PC-3 (cell line): Measurements from ENCODE around the gene COL13A1.

Experiments used
- CTCF ChIP-seq: fragments of 300-600 bp; sonication (generic); conservative IDR thresholded peaks from 2 replicates; pipeline ENCODE4 v1.5.1; 2017; ENCODE audit warnings: antibody characterized with exemption, low read depth, mild to moderate bottlenecking, low read length
- EZH2phosphoT487 ChIP-seq: fragments of 300-600 bp; sonication (generic); IDR thresholded peaks from 2 replicates; pipeline ENCODE4 v1.6.1; 2018; ENCODE audit warnings: mild to moderate bottlenecking, antibody characterized with exemption, low read length, borderline replicate concordance

- no peak for TF ChIP-seq CTCF
- TF ChIP-seq EZH2phosphoT487 = no peak
Observed at GRCh38 chr10:69817078-69817581, 15.4 kb downstream of the COL13A1 start.
